ENCODE results near the gene ZBTB46. TPM values are rescaled to one million over a fixed set of nuclear protein-coding genes. Genes with fewer than 3 reads are reported as not detected.

The ZBTB46 gene
- total RNA-seq, 5 donors from 2014 or later (not counting 1 experiment from before 2014, with no cell fraction given), result 0.20 to 0.95 (median 0.30) TPM

DNA sequence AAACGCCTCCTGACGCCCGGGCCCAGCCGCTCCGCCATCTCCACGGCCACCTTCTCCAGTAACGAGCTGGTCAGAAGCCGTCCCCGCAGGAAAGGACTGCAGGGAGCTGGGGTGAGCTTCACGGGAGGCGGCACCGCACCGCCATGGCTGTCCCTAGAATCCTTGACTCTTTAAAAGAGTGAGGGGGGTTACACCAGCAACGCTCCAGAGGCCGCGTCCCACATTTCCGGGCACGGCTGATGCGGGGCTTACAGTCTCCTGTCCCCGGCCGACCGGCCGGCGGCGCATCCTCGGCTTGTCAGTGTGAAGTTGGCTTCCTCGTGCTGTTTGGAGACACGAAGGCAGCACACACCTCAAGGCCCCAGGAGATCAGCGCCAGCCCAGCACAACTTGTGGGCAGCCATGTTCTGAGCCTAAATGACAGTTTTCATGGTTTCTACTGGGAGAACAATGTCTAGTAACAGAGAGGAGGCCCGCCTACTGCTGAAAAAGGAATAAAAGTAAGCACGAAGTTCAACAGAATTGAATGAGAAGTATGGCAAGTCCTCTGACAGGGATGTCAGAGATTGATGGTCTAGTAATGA is 61.1 kb downstream of the ZBTB46 start:
- Mint-ChIP-seq H3K4me1 (peaks cover 2 to 6% (median 3%) of the 10 kb centered on the region in 3 donors), H3K4me3 (no peak overlapping the region), H3K27ac (no peak overlapping the region), H3K36me3 (no peaks in the 10 kb centered on the region), H3K9me3 (no peaks in the 10 kb centered on the region), H3K27me3 (no peaks in the 10 kb centered on the region)
- no peak overlapping the region for H3K4me3 ChIP-seq (ENCODE audit: control insufficient read depth in 1 of 2, extremely low read depth in 1 of 2, low read length in 1 of 2)
- H3K4me1 ChIP-seq (ENCODE audit: control insufficient read depth in 1 of 2, extremely low read depth in 1 of 2, insufficient read depth in 2 of 2, low read length in 2 of 2), result peaks cover 3 to 11% of the 10 kb centered on the region in 2 experiments
- ChIA-PET POLR2A (no interaction called here), CTCF (no interaction called here)
- peaks cover 0 to 33% of the 10 kb centered on the region in 2 experiments for H3K27me3 ChIP-seq (replicated peaks in 1 of 2; ENCODE audit: control insufficient read depth in 2 of 2, extremely low read depth in 1 of 2, insufficient read depth in 2 of 2, low read length in 1 of 2)
- H3K36me3 ChIP-seq (ENCODE audit: control insufficient read depth in 2 of 2, extremely low read depth in 1 of 2, insufficient read depth in 1 of 2, low read length in 1 of 2), result no peaks in the 10 kb centered on the region
- ATAC-seq (replicated peaks in 1 of 4) (no peak), DNase-seq (no peak)
- WGBS (ENCODE audit: insufficient coverage), result 91% methylated on average over 31 of the region's 31 CpGs
- H3K27ac ChIP-seq (ENCODE audit: low read length), result no peak overlapping the region
- no peaks in the 10 kb centered on the region for H3K9me3 ChIP-seq

- POLR2A ChIA-PET, result no interaction called here
- 87% methylated on average over 17 of the region's 26 CpGs for WGBS (ENCODE audit: insufficient coverage)
- no peak for ATAC-seq (replicated peaks in 1 of 4)
These were observed 62.2 kb downstream of the ZBTB46 start for GRCh38 chr20:63768591-63769515.

DNA sequence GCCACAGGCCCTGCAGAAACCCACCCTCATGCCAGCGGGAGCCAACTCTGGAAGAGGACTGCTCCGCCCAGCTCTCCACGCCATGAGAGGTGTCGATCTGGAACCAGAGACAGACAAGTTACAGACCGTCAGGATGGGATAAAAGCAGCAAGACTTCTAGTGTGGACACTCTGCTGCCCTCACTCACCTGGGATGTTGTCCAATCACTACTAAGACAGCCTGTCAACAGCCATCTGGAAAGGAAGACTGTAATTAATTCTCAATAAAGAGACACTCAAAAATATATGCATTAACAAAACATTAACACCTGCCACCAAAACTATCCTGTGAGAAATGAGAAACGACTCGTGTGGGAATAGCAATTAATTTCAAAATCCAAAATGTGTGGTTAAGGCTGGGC is 63.2 kb downstream of the ZBTB46 start:
- Mint-ChIP-seq H3K4me1 (no peaks in the 10 kb centered on the region), H3K4me3 (no peak overlapping the region), H3K9me3 (no peaks in the 10 kb centered on the region), H3K36me3 (no peaks in the 10 kb centered on the region), H3K27me3 (no peaks in the 10 kb centered on the region), H3K27ac (no peak overlapping the region)
- no peaks in the 10 kb centered on the region for H3K4me1 ChIP-seq (ENCODE audit: control insufficient read depth in 1 of 2, extremely low read depth in 1 of 2, insufficient read depth in 2 of 2, low read length in 2 of 2)
- ATAC-seq (replicated peaks in 1 of 4) (no peak), DNase-seq (no peak)
- ChIA-PET CTCF (no interaction called here), POLR2A (no interaction called here)
- no peaks in the 10 kb centered on the region for H3K9me3 ChIP-seq
- peaks cover 0 to 28% of the 10 kb centered on the region in 2 experiments for H3K27me3 ChIP-seq (replicated peaks in 1 of 2; ENCODE audit: control insufficient read depth in 2 of 2, extremely low read depth in 1 of 2, insufficient read depth in 2 of 2, low read length in 1 of 2)
- no peak overlapping the region for H3K4me3 ChIP-seq (ENCODE audit: control insufficient read depth in 1 of 2, extremely low read depth in 1 of 2, low read length in 1 of 2)
- no peak overlapping the region for H3K27ac ChIP-seq (ENCODE audit: low read length)
- WGBS (ENCODE audit: insufficient coverage), result 79% methylated on average over 2 of the region's 7 CpGs
- no peaks in the 10 kb centered on the region for H3K36me3 ChIP-seq (ENCODE audit: control insufficient read depth in 2 of 2, extremely low read depth in 1 of 2, insufficient read depth in 1 of 2, low read length in 1 of 2)

More at GRCh38 chr20:63768591-63769515, 62.2 kb downstream of the ZBTB46 start:
- CTCF ChIA-PET, result no interaction called here
- no peaks in the 10 kb centered on the region for H3K36me3 Mint-ChIP-seq
- peaks cover 0 to 30% of the 10 kb centered on the region in 2 experiments for H3K27me3 ChIP-seq (replicated peaks in 1 of 2; ENCODE audit: control insufficient read depth in 2 of 2, extremely low read depth in 1 of 2, insufficient read depth in 2 of 2, low read length in 1 of 2)
- H3K27ac Mint-ChIP-seq, result no peak overlapping the region
- H3K27ac ChIP-seq (ENCODE audit: low read length), result no peak overlapping the region
- no peaks in the 10 kb centered on the region for H3K9me3 Mint-ChIP-seq
- no peaks in the 10 kb centered on the region for H3K9me3 ChIP-seq
- DNase-seq, result no peak
- no peaks in the 10 kb centered on the region for H3K4me1 Mint-ChIP-seq
- no peak overlapping the region for H3K4me3 ChIP-seq (ENCODE audit: control insufficient read depth in 1 of 2, extremely low read depth in 1 of 2, low read length in 1 of 2)
- no peaks in the 10 kb centered on the region for H3K36me3 ChIP-seq (ENCODE audit: control insufficient read depth in 2 of 2, extremely low read depth in 1 of 2, insufficient read depth in 1 of 2, low read length in 1 of 2)
- H3K4me1 ChIP-seq (ENCODE audit: control insufficient read depth in 1 of 2, extremely low read depth in 1 of 2, insufficient read depth in 2 of 2, low read length in 2 of 2), result peaks cover under 1 to 5% of the 10 kb centered on the region in 2 experiments
- H3K27me3 Mint-ChIP-seq, result no peaks in the 10 kb centered on the region
- no peak overlapping the region for H3K4me3 Mint-ChIP-seq

GRCh38 chr20:63767456-63767855 is 63.6 kb downstream of the ZBTB46 start:
- H3K27ac Mint-ChIP-seq, result no peak overlapping the region
- 81% methylated on average over 18 of the region's 18 CpGs for WGBS (ENCODE audit: insufficient coverage)

DNA sequence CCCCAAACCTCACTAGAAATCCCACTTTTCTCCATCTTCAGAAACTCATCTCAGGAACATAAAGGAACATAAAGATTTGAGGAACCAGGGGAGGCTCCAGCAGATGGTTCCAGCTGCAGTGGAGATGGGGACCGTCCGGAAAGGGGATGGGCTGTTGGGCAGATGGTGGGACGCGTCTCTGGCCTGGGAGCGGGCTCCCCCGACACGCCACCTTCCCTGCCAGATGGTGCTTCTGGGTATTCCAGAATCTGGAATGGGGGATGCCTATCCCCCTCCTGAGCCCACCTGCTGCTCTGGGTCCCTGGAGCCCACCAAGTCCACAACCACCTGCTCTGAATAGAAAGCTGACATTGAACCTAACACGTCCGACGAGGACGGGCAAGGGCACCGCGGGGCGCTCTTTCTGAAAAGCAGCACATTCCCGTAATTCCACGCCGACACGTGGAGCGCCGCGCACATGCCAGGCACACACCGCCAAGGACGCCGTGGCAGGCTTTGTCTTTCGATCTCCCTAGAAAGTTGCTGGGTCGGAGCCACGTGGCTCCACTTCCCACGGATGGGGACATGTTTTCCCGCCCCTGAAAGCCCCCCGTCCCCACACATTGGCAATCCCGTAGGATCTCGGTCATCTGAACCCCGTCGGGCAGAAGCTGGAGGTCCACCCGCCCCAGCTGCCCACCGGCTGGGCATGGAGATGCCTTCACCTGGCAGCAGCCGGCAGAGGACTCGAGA is 64.2 kb downstream of the ZBTB46 start:
- H3K27me3 ChIP-seq (replicated peaks in 1 of 2; ENCODE audit: control insufficient read depth in 2 of 2, extremely low read depth in 1 of 2, insufficient read depth in 2 of 2, low read length in 1 of 2), result peaks cover 0 to 27% of the 10 kb centered on the region in 2 experiments
- no peaks in the 10 kb centered on the region for H3K4me1 Mint-ChIP-seq
- no peak overlapping the region for H3K4me3 Mint-ChIP-seq
- no peaks in the 10 kb centered on the region for H3K36me3 Mint-ChIP-seq
- ATAC-seq (replicated peaks in 1 of 4), result no peak
- DNase-seq, result no peak
- H3K9me3 Mint-ChIP-seq, result no peaks in the 10 kb centered on the region
- H3K36me3 ChIP-seq (ENCODE audit: control insufficient read depth in 2 of 2, extremely low read depth in 1 of 2, insufficient read depth in 1 of 2, low read length in 1 of 2), result no peaks in the 10 kb centered on the region
- H3K27me3 Mint-ChIP-seq, result no peaks in the 10 kb centered on the region
- WGBS (ENCODE audit: insufficient coverage), result 90% methylated on average over 35 of the region's 38 CpGs
- no peak overlapping the region for H3K27ac Mint-ChIP-seq
- no peak overlapping the region for H3K4me3 ChIP-seq (ENCODE audit: control insufficient read depth in 1 of 2, extremely low read depth in 1 of 2, low read length in 1 of 2)
- H3K9me3 ChIP-seq, result no peaks in the 10 kb centered on the region
- no peaks in the 10 kb centered on the region for H3K4me1 ChIP-seq (ENCODE audit: control insufficient read depth in 1 of 2, extremely low read depth in 1 of 2, insufficient read depth in 2 of 2, low read length in 2 of 2)
- POLR2A ChIA-PET, result no interaction called here
- no peak overlapping the region for H3K27ac ChIP-seq (ENCODE audit: low read length)
- CTCF ChIA-PET, result interaction anchor here in 1 of 2 donors (0.7 kb wide), 1 partner anchor 18 kb away, joined by 6 read pairs; no protein-coding TSS in a partner anchor

More at GRCh38 chr20:63767456-63767855, 63.6 kb downstream of the ZBTB46 start:
- no peaks in the 10 kb centered on the region for H3K36me3 ChIP-seq (ENCODE audit: control insufficient read depth in 2 of 2, extremely low read depth in 1 of 2, insufficient read depth in 1 of 2, low read length in 1 of 2)
- CTCF ChIA-PET, result no interaction called here
- H3K4me3 ChIP-seq (ENCODE audit: control insufficient read depth in 1 of 2, extremely low read depth in 1 of 2, low read length in 1 of 2), result no peak overlapping the region
- Mint-ChIP-seq H3K27me3 (no peaks in the 10 kb centered on the region), H3K9me3 (no peaks in the 10 kb centered on the region), H3K4me3 (no peak overlapping the region), H3K36me3 (no peaks in the 10 kb centered on the region), H3K4me1 (no peaks in the 10 kb centered on the region)
- no peaks in the 10 kb centered on the region for H3K9me3 ChIP-seq
- POLR2A ChIA-PET, result no interaction called here
- H3K27ac ChIP-seq (ENCODE audit: low read length), result no peak overlapping the region
- DNase-seq, result no peak
- H3K27me3 ChIP-seq (replicated peaks in 1 of 2; ENCODE audit: control insufficient read depth in 2 of 2, extremely low read depth in 1 of 2, insufficient read depth in 2 of 2, low read length in 1 of 2), result peaks cover 0 to 27% of the 10 kb centered on the region in 2 experiments
- no peak for ATAC-seq (replicated peaks in 1 of 4)
- no peaks in the 10 kb centered on the region for H3K4me1 ChIP-seq (ENCODE audit: control insufficient read depth in 1 of 2, extremely low read depth in 1 of 2, insufficient read depth in 2 of 2, low read length in 2 of 2)

- Mint-ChIP-seq H3K4me3 (no peak overlapping the region), H3K9me3 (no peaks in the 10 kb centered on the region), H3K4me1 (no peaks in the 10 kb centered on the region), H3K27ac (no peak overlapping the region), H3K27me3 (no peaks in the 10 kb centered on the region), H3K36me3 (no peaks in the 10 kb centered on the region)
- DNase-seq, result no peak
- no peak overlapping the region for H3K27ac ChIP-seq (ENCODE audit: low read length)
- no peaks in the 10 kb centered on the region for H3K4me1 ChIP-seq (ENCODE audit: control insufficient read depth in 1 of 2, extremely low read depth in 1 of 2, insufficient read depth in 2 of 2, low read length in 2 of 2)
- CTCF ChIA-PET, result interaction anchor here in 1 of 2 donors (0.7 kb wide), 1 partner anchor 19 kb away, joined by 6 read pairs; no protein-coding TSS in a partner anchor
- no peak for ATAC-seq (replicated peaks in 1 of 4)
- no peaks in the 10 kb centered on the region for H3K36me3 ChIP-seq (ENCODE audit: control insufficient read depth in 2 of 2, extremely low read depth in 1 of 2, insufficient read depth in 1 of 2, low read length in 1 of 2)
- H3K9me3 ChIP-seq, result no peaks in the 10 kb centered on the region
- peaks cover 0 to 22% of the 10 kb centered on the region in 2 experiments for H3K27me3 ChIP-seq (replicated peaks in 1 of 2; ENCODE audit: control insufficient read depth in 2 of 2, extremely low read depth in 1 of 2, insufficient read depth in 2 of 2, low read length in 1 of 2)
- POLR2A ChIA-PET, result no interaction called here
- 92% methylated on average over 4 of the region's 7 CpGs for WGBS (ENCODE audit: insufficient coverage)
- no peak overlapping the region for H3K4me3 ChIP-seq (ENCODE audit: control insufficient read depth in 1 of 2, extremely low read depth in 1 of 2, low read length in 1 of 2)
These were observed 65.2 kb downstream of the ZBTB46 start for GRCh38 chr20:63765902-63766301.
